Kidney (tissue), 14 donors: ENCODE data around the gene LDLRAP1. TPM values are rescaled to one million over a fixed set of nuclear protein-coding genes. Genes with fewer than 3 reads are reported as not detected.

Experiments used
- DNase-seq, 5 donors: peaks; one replicate each; pipeline ENCODE4 v3.0.0-alpha.2; 2013 to 2020
- FAIRE-seq: peaks from 2 replicates; lab custom pipeline; 2012; peaks lifted over from hg19 to GRCh38; lab: Jason Lieb, UNC
- H3K27ac ChIP-seq, 2 donors: one replicate each; pipeline ENCODE4 v1.7.0; 2013; ENCODE audit warnings: low read depth in 2 of 2, low read length in 2 of 2, inconsistent platforms in 1 of 2
- H3K27me3 ChIP-seq: one replicate; pipeline ENCODE4 v1.7.1; 2013; ENCODE audit warnings: low read length, inconsistent platforms; ENCODE audit not compliant: control insufficient read depth, insufficient read depth
- H3K36me3 ChIP-seq, 3 donors: one replicate each; pipeline versions ENCODE4 v1.7.0 to v1.7.1; 2013; ENCODE audit warnings: low read length in 3 of 3, control low read depth in 1 of 3, inconsistent platforms in 1 of 3; ENCODE audit not compliant: insufficient read depth in 3 of 3, control insufficient read depth in 2 of 3
- H3K4me1 ChIP-seq, 3 donors: one replicate each; pipeline versions ENCODE4 v1.7.0 to v1.7.1; 2013; ENCODE audit warnings: low read length in 3 of 3, inconsistent platforms in 1 of 3, low read depth in 1 of 3; ENCODE audit not compliant: control insufficient read depth in 2 of 3, insufficient read depth in 2 of 3
- H3K4me3 ChIP-seq, 3 donors: one replicate each; pipeline versions ENCODE4 v1.7.0 to v1.8.1; 2013; ENCODE audit warnings: low read length in 3 of 3, control low read depth in 1 of 3, inconsistent platforms in 1 of 3
- H3K9ac ChIP-seq, 3 donors: one replicate each; pipeline versions ENCODE4 v1.7.0 to v1.7.1; 2013; ENCODE audit warnings: low read length in 3 of 3, control low read depth in 1 of 3, inconsistent platforms in 1 of 3
- H3K9me3 ChIP-seq, 3 donors: one replicate each; pipeline versions ENCODE4 v1.7.0 to v1.7.1; 2013; ENCODE audit warnings: low read length in 3 of 3, control low read depth in 1 of 3, inconsistent platforms in 1 of 3; ENCODE audit not compliant: control insufficient read depth in 2 of 3, insufficient read depth in 1 of 3
- CTCF ChIP-seq: IDR thresholded peaks from 3 replicates; pipeline ENCODE4 v1.5.1; 2012; ENCODE audit warnings: mild to moderate bottlenecking, moderate library complexity, borderline replicate concordance; ENCODE audit not compliant: insufficient read depth; ENCODE audit errors: extremely low read depth
- intact Hi-C: fragments of 100-400 bp; cut with DNase I; formaldehyde crosslinking; loops from one replicate; pipeline ENCODE4 v1.11.1; 2022
- polyA plus RNA-seq: library from polyadenylated mRNA; stranded (reverse); fragments of 350-450 nt; fragmentation: Illumina TruSeq; extraction: RNeasy Lipid Tissue Mini Kit (QIAGEN cat#74804); gene quantifications from one replicate; pipeline ENCODE4 v1.2.3, GENCODE V29; 2014; ENCODE audit warnings: low read depth, low replicate concordance; ENCODE audit not compliant: insufficient read depth
- total RNA-seq: library from RNA; stranded (reverse); fragmentation: NEBNext Ultra II Directional; extraction: Animal tissue kit (Norgen Biotek cat#: 25700); gene quantifications from one replicate; pipeline ENCODE4 v1.2.1, GENCODE V29; 2021
- donor health status: control.
- donor health status: control.
- donor health status: control.
- donor health status: control.
- donor health status: control.
- donor health status: DM: yes; HTN: yes; CAD: no.
- donor health status: Normal renal cell carcinoma (clear cell type).

LDLRAP1 gene
- total and polyA plus RNA-seq, 2 donors from 2014 or later: 14.4 to 26.2 TPM

DNA sequence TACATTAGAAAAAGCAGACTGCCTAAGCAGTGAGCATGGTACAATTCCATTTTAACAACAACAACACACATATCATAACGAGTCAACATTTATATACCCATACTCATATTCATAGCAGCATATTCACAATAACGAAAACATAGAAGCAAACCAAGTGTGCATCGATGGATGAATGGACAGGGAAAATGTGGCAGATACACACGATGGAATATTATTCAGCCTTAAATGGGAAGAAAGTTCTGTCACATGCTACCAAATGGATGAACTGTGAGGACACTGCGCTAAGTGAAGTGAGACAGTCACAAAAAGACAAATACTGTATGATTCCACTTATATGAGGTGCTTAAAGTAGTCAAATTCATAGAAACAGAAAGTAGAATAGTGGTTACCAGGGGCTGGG is 63.7 kb downstream of the LDLRAP1 start:
- H3K27ac ChIP-seq: no peak overlapping the region
- no peak for DNase-seq
- H3K4me3 ChIP-seq: no peak overlapping the region
- H3K27me3 ChIP-seq: no peaks in the 10 kb centered on the region
- FAIRE-seq: no peak
- H3K4me1 ChIP-seq: no peaks in the 10 kb centered on the region
- H3K9me3 ChIP-seq: no peaks in the 10 kb centered on the region
- intact Hi-C loops: no loop called here
- H3K9ac ChIP-seq: no peak overlapping the region
- H3K36me3 ChIP-seq: no peaks in the 10 kb centered on the region
- no peak for TF ChIP-seq CTCF

GRCh38 chr1:25608488-25609178 is 65.2 kb downstream of the LDLRAP1 start:
- DNase-seq (peak; percentile 84 to 91 (median 85)), FAIRE-seq (peak; percentile 98)
- Histone ChIP-seq H3K4me3 (peak overlapping the region in 2 of 3 donors; percentile 26 to 44), H3K36me3 (no peaks in the 10 kb centered on the region), H3K27me3 (peaks cover 2% of the 10 kb centered on the region), H3K9me3 (no peaks in the 10 kb centered on the region), H3K27ac (no peak overlapping the region), H3K9ac (no peak overlapping the region), H3K4me1 (no peaks in the 10 kb centered on the region)
- peak; percentile 83 for TF ChIP-seq CTCF
- intact Hi-C loops: no loop called here

DNA sequence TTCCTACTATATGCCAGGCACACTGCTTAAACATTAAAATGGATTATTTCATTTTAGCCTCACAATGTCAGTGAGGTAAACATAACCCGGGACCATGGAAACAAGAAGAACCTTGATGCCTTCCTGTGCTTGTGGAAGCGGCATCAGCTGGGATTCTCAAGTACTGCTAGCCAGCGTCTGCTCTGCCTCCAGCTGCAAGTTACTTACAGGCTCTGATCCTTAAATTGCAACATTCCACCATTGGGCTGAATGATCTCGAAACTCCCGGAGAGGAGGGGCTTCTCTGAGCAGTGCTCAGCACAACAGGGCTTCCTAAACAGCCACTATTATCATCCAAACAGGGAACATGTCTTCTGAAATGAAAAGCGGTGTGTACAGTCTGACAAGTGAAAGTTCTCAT is 66.5 kb downstream of the LDLRAP1 start:
- Histone ChIP-seq H3K27me3 (peaks cover 2% of the 10 kb centered on the region), H3K36me3 (no peaks in the 10 kb centered on the region), H3K27ac (no peak overlapping the region), H3K9me3 (no peaks in the 10 kb centered on the region), H3K9ac (no peak overlapping the region), H3K4me1 (no peaks in the 10 kb centered on the region), H3K4me3 (no peak overlapping the region)
- intact Hi-C loops: loop anchor here (10.0 kb wide), 1 partner anchor 185 kb away; no protein-coding TSS in a partner anchor
- TF ChIP-seq CTCF: no peak
- peak in 2 of 5 donors; percentile 9 to 12 for DNase-seq
- FAIRE-seq: no peak
